ENCODE measurements around the gene GPRIN2.
"Not testable (repeated sequence)": the region's sequence is repeated elsewhere in the genome, so short reads cannot be mapped to it uniquely, and the experiment has no call there.

The GPRIN2 gene

DNA sequence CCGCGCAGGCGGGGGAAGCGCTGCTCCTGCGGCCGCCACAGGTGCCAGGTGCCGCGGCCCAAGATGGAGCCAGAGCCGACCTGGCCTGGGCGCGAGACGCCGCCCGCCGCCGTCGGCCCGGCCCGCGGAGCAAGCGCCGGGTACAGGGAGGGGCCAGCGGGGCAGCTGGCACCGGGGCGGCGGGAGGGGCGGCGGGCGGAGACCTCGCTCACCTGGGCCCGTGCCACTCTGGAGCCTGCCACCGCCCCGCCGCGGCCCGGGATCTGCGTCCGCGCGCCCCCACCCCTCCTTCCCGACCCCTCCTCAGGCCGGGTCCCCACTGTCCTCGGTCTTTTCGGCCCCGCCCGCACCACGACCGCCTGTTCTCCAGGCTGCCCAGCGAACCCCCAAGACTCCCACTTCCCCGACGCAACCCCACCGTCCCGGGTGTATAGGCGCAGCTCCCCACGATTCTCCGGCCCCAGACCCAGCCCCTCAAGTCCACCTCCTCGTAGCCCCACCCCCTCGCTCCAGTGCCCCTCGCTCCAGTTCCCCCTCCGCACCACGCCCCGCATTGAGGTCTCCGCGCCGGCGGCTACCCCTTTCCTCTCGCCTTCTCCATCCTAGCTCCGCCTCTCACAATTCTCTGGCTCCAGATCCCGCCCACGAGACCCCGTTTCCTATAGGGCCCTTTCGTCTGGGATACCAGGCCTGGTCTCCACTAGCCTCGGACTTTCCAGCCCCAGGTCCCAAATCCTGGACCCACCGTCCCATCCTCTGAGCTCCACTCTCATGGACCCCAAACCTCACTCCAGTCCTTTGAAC lies at the start of gene GPRIN2:
Gene GPRIN2 (minus strand): TSS at position 144 of the 804 bp plus-strand sequence. CDS start 5,922 bp downstream, outside the sequence.
- DNase-seq, result no peak

DNA sequence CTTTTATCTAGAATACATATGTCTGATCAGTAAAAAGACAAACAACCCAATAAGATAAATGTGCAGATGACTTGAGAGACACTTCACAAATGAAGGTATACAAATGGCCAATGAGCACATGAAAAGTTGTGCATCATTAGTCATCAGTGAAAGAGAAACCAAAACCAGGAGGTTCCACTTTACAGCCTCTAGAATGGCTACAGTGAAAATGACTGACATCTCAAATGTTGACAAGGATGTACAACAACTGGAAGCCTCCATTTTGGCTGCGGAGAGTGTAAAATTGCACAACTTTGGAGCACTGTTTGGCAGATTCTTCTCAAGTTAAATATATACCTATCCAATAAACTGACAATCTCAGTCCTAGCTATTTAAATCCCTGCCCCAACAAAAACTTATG lies 44.1 kb upstream of the GPRIN2 start:
- not testable (repeated sequence) for DNase-seq

DNA sequence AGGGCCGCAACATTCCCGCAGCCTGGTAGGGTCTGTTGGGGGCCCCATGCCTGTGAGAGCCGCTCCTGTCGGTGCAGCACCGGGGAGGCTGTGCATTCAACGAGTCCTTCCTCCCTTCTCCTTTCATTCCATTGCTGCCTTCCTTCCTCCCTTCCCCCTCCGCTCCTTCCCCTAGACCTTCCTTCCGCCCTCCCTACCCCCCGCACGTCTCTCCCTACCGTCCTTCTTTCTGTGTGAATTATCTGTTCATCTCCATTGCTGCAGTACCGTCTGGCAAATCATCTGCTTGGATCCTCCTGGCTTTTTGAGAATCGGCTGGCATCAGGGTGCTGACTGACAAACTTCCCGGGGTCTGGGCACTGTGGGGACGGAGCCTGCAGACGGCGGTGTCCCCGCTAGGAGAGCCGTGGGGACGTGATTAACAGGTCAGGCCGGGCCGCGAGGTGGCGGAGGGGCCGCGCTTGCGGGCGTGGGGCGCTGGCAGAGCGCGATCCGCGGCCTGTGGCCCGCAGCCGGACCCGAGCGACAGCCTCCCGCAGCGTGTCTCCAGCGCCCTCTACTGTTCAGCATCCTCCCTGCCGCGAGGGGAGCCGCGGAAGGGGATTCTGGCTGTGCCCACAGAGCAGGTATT lies 41.3 kb upstream of the GPRIN2 start:
- not testable (repeated sequence) for DNase-seq

DNA sequence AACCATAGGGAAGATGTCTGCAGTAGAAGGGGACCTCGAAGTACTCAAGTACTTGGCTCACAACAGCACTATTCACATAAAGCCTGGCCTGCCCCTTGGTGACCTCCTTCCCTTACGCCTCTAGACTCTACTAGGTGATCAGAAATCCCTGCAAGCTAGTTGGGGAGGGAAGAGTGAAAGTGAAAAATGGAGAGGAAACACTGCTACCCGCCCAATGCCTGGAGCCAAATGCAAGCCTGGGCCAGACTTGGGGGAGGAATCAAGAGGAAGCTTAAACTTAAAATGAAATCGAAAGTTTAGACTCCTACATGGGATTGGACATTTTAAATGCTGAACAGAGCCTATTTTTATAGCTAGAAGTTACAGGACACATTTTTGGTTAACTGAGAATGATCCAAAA lies 40.1 kb upstream of the GPRIN2 start:
- not testable (repeated sequence) for DNase-seq

DNA sequence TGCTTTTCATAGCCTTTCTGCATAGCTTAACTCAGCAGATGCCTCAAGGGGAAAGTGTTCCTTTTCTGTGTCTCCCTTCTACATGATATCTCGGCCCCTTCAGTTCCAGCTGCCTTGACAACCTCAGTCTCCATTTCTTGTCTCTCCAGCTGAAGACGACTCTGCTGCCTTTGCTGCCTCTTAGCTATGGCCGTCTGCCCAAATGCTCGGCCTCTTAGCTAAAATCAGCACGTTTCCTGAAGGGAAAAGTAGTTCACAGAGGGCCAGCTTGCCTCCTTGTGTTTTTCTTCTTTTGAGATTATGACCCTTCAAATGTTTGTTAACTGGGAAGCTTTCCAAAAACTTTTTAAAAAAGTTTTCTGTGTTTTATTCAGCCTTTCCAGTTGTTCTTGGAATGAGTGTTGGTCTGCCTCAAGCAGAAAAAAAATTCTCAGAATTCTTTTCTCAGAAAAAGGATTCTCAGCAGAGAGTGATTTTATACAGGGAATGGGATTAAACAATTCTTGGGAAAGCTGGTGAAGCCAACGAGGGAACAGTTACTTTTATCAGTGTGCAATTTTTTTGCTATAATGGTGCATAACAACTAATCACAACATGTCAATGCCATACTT lies 38.1 kb upstream of the GPRIN2 start:
- DNase-seq, result not testable (repeated sequence)

DNA sequence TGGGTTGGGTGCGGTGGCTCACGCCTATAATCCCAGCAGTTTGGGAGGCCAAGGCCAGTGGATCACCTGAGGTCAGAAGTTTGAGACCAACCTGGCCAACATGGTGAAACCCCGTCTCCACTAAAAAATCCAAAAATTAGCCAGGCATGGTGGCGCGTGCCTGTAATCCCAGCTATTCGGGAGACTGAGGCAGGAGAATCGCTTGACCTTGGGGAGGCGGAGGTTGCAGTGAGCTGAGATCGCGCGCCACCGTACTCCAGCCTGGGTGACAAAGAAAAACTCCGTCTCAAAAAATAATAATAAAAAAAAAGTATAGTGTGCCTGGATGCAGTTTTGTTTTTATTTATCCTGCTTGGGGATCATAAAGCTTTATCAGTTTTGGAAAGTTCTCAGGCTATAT lies 36.8 kb upstream of the GPRIN2 start:
- DNase-seq, result not testable (repeated sequence)

DNA sequence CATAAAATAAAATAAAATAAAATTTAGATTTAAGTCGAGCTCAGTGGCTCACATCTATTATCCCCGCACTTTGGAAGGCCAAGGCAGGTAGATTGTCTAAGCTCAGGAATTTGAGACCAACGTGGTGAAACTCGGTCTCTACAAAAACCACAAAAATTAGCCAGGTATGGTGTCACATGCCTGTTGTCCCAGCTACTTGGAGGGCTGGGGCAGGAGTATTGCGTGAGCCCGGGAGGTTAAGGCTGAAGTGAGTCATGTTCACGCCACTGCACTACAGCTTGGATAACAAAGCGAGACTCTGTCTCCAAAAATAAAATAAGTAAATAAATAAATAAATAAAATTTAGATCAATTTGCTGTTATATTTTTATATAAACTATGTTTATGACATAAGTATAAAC lies 34.6 kb upstream of the GPRIN2 start:
- DNase-seq, result not testable (repeated sequence)

DNA sequence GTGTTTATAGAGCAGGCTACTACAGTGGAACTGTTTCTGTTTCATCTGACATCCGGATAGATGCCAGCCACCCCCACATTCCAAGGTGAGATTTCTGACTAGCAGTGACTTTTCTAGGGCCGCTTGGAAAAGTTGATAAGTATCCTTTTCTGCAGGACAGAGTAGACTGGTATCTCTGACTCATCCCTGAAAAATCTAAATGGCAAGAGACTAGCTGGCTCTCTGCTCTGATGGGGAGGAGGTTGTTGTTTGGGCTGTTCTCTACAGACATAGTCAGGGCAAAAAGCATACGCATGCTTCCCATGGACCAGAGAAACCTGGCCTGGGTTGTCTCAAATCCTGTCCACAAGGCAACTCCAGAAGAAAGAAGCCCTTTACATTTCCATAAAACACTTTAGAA lies 33.1 kb upstream of the GPRIN2 start:
- DNase-seq, result not testable (repeated sequence)

DNA sequence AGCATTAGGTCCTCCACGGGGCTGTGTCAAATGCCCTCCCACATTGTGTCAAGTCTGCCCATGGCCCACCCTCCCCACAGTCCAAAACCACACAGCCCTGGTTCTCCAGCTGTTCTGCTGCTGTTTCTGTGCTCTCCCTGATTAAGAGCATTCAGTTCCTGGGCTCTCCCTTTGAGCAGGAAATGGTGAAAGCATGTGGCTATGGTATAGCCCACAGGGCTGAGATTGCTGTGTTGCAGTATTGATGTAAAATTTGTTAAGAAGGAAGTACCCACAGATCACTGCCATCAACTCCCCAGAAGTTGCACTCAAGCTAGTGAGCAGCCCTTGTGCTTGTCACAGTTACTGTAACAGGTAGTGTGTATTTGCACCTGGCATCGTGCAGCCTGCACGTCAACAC lies 31.8 kb upstream of the GPRIN2 start:
- DNase-seq, result not testable (repeated sequence)

DNA sequence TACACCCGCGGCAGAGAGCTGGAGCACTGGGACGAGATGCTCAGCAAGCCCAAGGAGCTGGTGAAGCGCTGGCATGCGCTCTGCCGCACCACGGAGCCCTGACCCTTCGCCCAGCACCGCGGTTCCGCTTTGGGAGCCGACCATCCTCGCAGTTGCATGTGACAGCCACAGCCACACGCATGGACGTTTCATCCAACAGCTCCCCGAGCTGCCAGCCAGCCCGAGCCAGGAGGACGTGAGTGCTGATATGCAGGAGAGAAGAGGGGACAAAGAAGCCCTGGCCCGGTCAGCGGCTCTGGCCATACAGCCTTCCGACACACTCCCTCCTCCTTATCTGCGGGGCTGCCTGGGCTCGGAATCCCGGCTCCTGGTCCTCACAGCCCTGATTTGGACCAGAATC lies 31.1 kb upstream of the GPRIN2 start:
- DNase-seq, result not testable (repeated sequence)

DNA sequence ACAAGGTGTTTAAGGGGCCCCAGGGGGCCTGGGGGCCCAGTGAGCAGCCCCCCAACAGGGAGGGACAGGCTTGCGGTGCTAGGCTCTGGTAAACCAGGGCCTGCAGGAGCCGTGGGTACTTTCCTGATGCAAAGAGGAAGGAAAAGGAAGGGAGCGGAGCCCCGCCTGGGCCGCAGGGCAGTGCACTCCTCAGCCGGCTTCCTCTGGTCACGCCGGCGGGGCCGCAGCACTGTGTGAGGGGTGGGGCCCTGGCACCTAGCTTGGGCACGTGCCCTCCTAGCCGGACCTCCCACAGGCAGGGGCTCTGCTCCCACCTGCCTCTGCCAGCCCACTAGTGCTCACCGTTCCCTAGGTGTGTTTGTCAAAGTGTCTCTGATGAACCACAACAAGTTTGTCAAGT lies 28.8 kb upstream of the GPRIN2 start:
- DNase-seq, result not testable (repeated sequence)

DNA sequence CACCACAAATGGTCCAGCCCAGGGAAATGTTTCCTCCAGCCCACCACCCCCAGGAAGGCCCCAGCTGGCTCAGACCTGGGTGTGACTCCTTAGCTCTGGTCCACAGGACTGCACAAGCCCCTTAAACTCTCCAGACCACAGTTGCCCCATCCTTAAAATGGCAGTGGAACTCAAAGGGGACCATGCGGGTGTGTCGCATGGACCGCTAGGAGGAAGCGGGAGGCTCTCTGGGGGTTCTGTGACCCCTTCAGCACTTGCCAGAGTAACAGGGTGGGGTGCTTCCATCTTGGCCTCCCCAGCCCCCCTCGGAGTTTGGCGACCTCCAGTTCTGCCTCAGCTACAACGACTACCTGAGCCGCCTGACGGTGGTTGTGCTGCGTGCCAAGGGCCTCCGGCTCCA lies 27.7 kb upstream of the GPRIN2 start:
- not testable (repeated sequence) for DNase-seq

DNA sequence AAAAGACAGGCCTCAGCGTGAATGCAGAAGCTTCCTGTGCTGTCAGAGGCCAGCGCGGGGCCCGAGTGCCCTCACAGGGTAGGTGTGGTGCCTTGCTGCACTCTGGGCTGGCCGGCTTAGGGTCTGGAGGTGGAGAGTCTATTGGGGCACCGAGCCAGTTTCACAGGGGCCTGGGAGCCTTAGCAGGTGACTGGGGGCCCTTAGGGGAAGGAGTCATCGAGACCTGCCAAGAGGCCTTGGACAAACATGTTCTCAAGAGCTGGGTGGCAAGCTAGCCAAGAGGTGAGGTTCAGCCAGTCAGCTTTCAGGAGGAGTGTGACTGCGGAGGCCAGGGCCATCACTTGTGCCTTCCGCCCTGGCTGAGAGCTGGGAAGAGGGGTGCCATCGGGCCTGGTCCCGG lies 26.1 kb upstream of the GPRIN2 start:
- not testable (repeated sequence) for DNase-seq

DNA sequence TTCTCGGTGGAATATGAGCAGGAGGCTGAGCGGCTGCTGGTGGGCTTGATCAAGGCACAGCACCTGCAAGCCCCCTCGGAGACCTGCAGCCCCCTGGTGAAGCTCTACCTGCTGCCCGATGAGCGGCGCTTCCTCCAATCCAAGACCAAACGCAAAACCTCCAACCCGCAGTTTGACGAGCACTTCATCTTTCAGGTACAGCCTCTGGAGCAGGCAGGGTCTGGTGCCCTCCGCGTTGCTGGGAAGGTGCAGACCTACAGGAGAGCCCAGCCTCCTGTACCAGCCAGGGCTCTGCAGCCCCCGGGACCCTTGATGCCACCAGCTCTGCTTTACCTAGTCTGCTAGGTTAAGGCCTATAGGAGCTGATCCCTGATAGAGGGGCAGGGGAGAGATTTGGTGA lies 25.5 kb upstream of the GPRIN2 start:
- not testable (repeated sequence) for DNase-seq

DNA sequence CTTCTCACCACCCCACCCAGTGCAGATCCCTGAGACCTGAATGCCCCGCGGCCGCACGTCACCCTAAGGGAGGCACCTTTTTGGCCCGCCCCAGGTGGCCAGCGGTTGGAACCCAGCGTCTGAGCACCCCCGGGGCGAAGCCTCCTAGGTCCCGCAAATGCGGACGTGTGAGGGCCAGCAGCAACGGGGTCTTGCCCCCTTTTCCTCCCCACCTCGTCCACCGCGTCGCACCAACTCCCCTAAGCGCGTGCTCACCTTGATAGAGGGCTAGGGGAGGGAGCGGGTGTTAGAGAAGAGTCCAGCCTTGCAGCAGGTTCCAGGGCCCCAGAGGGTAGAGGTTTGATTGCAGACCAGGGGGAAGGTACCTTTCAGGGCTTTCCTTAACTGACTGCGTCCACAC lies 22.9 kb upstream of the GPRIN2 start:
- not testable (repeated sequence) for DNase-seq

DNA sequence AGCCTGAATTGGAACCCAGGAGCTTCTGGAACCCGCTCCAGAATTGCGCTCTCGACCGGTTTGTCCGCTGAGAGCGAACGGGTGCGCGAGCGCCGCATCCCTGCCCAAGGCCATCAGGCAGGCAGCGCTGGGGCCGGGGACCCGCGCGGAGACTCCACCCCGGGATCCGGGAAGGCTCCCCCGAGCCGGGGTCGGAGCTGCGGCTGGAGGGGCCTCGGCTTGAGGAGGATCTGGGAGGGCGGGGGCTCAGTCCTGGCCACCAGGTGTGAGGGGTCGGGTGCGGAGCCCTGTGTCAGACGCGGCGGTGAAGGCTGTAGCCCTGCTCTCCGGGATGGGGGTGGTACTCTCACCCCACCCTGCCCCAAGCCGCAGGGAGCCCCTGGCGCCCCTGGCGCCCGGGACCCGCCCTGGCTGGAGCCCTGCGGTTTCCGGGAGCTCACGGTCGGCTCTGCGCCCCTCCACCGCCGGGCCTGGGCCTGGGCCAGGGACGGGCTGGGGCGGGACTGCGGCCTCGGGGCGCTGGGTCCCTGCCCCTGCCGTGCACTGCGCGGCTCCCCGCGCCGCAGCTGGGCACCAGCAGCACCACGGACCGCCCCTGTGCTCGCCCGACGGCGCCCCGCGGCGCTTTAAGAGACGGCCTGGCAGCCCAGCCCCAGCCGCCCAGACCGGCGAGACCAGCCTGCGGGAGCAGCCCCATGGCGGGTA lies 22.2 kb upstream of the GPRIN2 start, which contains the start of gene SYT15:
Gene SYT15 (plus strand): TSS at position 655 of the 705 bp plus-strand sequence. CDS start 41 bp downstream, at position 696.
- not testable (repeated sequence) for DNase-seq

DNA sequence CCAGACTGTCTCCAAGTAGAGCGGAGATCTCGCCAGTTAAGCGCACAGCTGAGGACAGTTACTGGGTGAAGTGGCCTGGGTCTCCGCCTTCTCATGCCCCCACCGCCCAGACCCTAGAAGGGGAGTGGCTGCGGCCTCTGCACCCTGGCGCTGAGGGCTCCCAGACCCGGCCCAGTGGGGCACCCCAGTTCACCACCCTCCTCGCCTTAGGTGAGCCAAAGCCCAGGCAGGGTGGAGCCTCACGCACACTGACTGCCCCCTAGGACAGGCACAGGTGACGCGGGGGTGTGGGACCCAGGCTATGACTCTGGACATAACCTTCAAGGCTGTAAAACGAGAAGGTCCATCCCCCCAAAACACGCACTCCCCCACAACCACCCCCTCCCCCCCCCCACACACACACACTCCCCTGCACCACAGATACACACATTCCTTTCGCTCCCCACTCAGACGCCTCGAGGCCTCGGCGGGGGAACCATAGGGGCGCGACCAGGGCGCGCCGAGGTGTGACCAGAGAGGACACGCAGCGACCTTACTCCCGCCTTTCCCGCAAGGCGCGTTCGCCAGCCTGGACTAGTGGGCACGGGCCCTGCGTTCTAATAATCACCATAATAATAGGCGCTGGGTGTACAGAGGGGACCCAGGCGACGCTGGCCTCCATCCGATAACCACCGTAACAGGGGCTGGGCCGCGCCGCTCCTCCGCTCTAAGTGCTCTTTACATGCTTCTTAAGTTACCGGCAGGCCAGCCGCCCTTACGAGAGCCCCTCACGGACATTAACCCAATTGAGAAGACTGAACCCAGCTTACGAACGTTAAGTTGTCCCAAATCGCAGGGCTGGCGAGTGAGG lies 21.4 kb upstream of the GPRIN2 start:
- DNase-seq, result not testable (repeated sequence)

DNA sequence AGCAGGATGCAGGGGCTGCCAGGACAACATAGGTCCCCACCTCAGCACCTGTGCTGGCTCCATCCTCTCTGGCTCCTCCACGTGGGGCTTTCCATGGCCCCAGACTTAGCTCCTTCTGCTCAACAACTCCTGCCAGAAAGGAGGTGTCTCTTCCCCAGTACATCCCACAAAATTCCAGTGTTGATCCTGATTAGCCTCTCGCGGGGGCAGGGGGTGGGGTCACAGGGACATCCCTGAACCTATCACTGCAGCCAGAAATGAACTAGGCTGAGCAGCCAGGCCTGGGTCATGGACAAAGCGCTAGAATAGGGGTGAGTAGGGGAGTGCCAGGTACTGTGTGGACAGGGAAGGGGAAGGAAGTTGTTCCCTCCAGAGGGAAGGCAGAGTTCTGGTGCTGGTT lies 17.4 kb upstream of the GPRIN2 start:
- not testable (repeated sequence) for DNase-seq

DNA sequence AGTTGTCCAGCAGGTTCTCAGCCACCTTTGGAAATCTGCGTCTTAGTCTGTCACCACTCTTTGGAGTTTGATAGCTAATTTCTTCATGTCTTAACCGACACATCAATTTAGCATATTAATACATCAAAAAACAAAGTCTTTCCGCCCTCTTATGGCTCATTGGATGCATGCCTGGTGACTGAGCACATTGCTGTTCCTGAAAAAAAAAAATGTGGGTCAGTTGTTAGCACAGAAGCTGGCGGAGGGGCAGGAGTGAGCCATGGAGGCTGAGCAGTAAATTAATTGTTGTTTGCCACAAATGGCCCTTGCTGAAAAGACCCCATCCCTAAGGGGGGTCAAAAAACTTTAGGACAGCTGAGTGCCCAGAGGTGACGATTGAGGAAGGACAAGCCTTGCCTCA lies 16.9 kb upstream of the GPRIN2 start:
- not testable (repeated sequence) for DNase-seq

DNA sequence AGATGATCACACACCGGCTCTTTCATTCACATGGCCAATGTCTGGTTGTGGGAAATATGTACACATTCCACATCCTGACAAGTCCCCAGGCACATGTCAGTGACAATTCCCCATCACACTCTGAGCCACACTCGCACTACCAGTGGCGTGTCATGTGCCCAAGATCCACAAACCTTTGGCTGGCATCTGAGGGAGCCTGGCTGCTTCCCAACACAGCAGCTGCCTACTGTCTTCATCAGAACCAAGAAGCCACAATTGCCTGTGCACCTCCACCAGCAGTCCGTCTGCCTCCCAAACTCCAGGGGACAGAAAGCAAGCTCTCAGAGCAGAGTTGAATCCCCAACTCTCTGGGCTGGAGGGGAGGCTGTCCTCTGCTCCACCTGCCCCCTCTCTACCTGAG lies 16.3 kb upstream of the GPRIN2 start:
- DNase-seq, result not testable (repeated sequence)

DNA sequence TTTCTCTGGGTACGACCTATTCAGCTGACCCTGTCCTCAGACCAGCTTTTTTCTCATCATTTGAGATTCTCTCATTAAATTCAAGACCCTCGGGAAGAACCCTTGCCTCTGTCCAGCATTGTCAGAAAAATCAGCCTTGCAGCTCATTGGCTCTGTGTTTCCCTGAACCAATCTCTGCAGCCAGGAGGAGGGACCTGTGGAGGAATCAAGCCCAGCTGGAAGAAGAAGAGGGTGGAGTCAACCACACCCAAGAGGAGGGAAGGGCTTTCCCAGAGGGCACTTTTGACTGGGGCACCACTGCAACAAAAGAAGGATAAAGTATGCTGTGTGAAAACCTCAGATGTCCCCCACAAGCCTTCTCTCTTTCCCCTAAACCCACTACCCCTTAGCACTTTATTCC lies 14.2 kb upstream of the GPRIN2 start:
- DNase-seq, result not testable (repeated sequence)

DNA sequence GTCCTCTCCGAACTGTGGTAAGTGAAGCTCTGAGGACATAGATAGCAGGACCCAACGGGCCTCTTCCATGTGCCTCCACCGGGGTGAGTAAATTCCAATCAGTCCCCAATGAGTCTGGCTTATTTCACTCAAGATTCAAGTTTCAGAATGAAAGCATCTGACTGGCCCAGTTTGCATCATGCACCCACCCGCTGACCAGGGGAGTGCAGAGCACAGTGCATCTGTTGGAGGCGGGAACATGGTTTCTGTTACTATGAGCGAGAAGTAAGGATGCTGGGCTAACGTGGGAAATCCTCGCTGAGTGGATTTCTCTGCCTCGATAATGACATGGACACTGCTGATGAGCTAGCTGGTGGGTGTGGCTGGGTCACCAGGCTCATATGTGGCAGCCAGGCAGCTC lies 10.7 kb upstream of the GPRIN2 start:
- not testable (repeated sequence) for DNase-seq

Measured in stimulated activated CD4-positive, alpha-beta T cell treated with anti-CD3 and anti-CD28 coated beads, Interleukin-2, amount 100 ng/mL, for 48 hours (primary cell).